Lower lobe of right lung (tissue), 2 donors: ENCODE results near the gene KIAA0408. TPM values are rescaled to one million over a fixed set of nuclear protein-coding genes. Genes with fewer than 3 reads are reported as not detected.

Experiments
- ATAC-seq, 2 donors: fragments of 200-7000 bp; cut with Tn5 transposase; one replicate each; pipeline ENCODE4 v1.9.1; 2020 to 2022; ENCODE audit warnings: mild to moderate bottlenecking in 2 of 2, moderate library complexity in 2 of 2
- DNase-seq: peaks from one replicate; pipeline ENCODE4 v3.0.0-alpha.2; 2020
- H3K27ac ChIP-seq: fragments of 200-600 bp; one replicate; pipeline ENCODE4 v1.8.0; 2022
- H3K27me3 ChIP-seq: fragments of 200-600 bp; one replicate; pipeline ENCODE4 v1.8.0; 2022; ENCODE audit warnings: low read depth
- H3K36me3 ChIP-seq: fragments of 200-600 bp; one replicate; pipeline ENCODE4 v1.8.0; 2022; ENCODE audit warnings: mild to moderate bottlenecking
- H3K4me1 ChIP-seq: fragments of 200-600 bp; one replicate; pipeline ENCODE4 v1.8.0; 2022
- H3K4me3 ChIP-seq: fragments of 200-600 bp; one replicate; pipeline ENCODE4 v1.8.0; 2022; ENCODE audit warnings: mild to moderate bottlenecking
- H3K9me3 ChIP-seq: fragments of 200-600 bp; one replicate; pipeline ENCODE4 v1.8.0; 2022
- CTCF ChIP-seq: fragments of 200-600 bp; IDR thresholded peaks from one replicate; pipeline ENCODE4 v1.8.0; 2022; ENCODE audit warnings: antibody characterized with exemption, mild to moderate bottlenecking
- intact Hi-C: fragments of 100-400 bp; cut with DNase I; formaldehyde crosslinking; loops from one replicate; pipeline ENCODE4 v1.11.0; 2022
- total RNA-seq: library from RNA; stranded (reverse); fragmentation: NEBNext Ultra II Directional; extraction: Animal tissue kit (Norgen Biotek cat#: 25700); gene quantifications from one replicate; pipeline ENCODE4 v1.2.1, GENCODE V29; 2021
- donor health status: DM: no; HTN: yes; CAD: no; lungs with severe emphysema.

KIAA0408 gene
- total RNA-seq, 1 donor from 2014 or later = 55.1 TPM

- no peaks in the 10 kb centered on the region for H3K9me3 ChIP-seq
- no peak for DNase-seq
- H3K4me3 ChIP-seq = no peak overlapping the region
- H3K4me1 ChIP-seq = no peaks in the 10 kb centered on the region
- TF ChIP-seq CTCF = no peak
- intact Hi-C loops = no loop called here
- no peaks in the 10 kb centered on the region for H3K36me3 ChIP-seq
- H3K27ac ChIP-seq = no peak overlapping the region
- no peak for ATAC-seq
- no peaks in the 10 kb centered on the region for H3K27me3 ChIP-seq
Observed at GRCh38 chr6:127475135-127475822, 16.1 kb upstream of the KIAA0408 start.

GRCh38 chr6:127471379-127472255 lies 12.4 kb upstream of the KIAA0408 start:
- H3K27me3 ChIP-seq = no peaks in the 10 kb centered on the region
- H3K9me3 ChIP-seq = no peaks in the 10 kb centered on the region
- intact Hi-C loops = no loop called here
- no peak overlapping the region for H3K27ac ChIP-seq
- no peak overlapping the region for H3K4me3 ChIP-seq
- DNase-seq (no peak), ATAC-seq (peak in 1 of 2 donors; percentile 70)
- TF ChIP-seq CTCF = no peak
- no peaks in the 10 kb centered on the region for H3K36me3 ChIP-seq
- H3K4me1 ChIP-seq = no peaks in the 10 kb centered on the region

GRCh38 chr6:127468936-127469335 lies 9.7 kb upstream of the KIAA0408 start:
- H3K9me3 ChIP-seq = no peaks in the 10 kb centered on the region
- intact Hi-C loops = no loop called here
- no peak overlapping the region for H3K4me3 ChIP-seq
- no peak for TF ChIP-seq CTCF
- peaks cover 11% of the 10 kb centered on the region for H3K4me1 ChIP-seq
- H3K27ac ChIP-seq = no peak overlapping the region
- H3K27me3 ChIP-seq = no peaks in the 10 kb centered on the region
- no peaks in the 10 kb centered on the region for H3K36me3 ChIP-seq
- ATAC-seq (no peak), DNase-seq (no peak)

GRCh38 chr6:127466416-127466815 lies 7.2 kb upstream of the KIAA0408 start:
- H3K36me3 ChIP-seq = no peaks in the 10 kb centered on the region
- TF ChIP-seq CTCF = no peak
- no peaks in the 10 kb centered on the region for H3K27me3 ChIP-seq
- no peak overlapping the region for H3K27ac ChIP-seq
- H3K4me1 ChIP-seq = peaks cover 11% of the 10 kb centered on the region
- DNase-seq (no peak), ATAC-seq (no peak)
- no peaks in the 10 kb centered on the region for H3K9me3 ChIP-seq
- no peak overlapping the region for H3K4me3 ChIP-seq
- intact Hi-C loops = no loop called here

GRCh38 chr6:127464881-127465459 lies 5.8 kb upstream of the KIAA0408 start:
- intact Hi-C loops = no loop called here
- no peaks in the 10 kb centered on the region for H3K9me3 ChIP-seq
- TF ChIP-seq CTCF = peak; percentile 78
- H3K4me3 ChIP-seq = no peak overlapping the region
- ATAC-seq (peak; percentile 86 to 87), DNase-seq (peak; percentile 66)
- peak overlapping the region; percentile 78 for H3K27ac ChIP-seq
- H3K27me3 ChIP-seq = no peaks in the 10 kb centered on the region
- H3K4me1 ChIP-seq = peaks cover 11% of the 10 kb centered on the region
- H3K36me3 ChIP-seq = no peaks in the 10 kb centered on the region
